HL-60 (cell line): ENCODE measurements around the gene CAST.

Experiments
- DNase-seq, 2 experiments: peaks; one replicate each; pipeline ENCODE4 v3.0.0-alpha.2; 2010 to 2020; ENCODE audit warnings: low read depth in 1 of 2, low spot score in 1 of 2
- H3K27ac ChIP-seq: fragments of 250-450 bp; sonication (Bioruptor Pico); replicated peaks from 2 replicates; pipeline ENCODE4 v1.5.1; 2020; ENCODE audit warnings: mild to moderate bottlenecking, moderate library complexity
- H3K27me3 ChIP-seq: fragments of 250-450 bp; sonication (Bioruptor Pico); 2 replicates; pipeline ENCODE4 v1.5.1; 2021; ENCODE audit warnings: mild to moderate bottlenecking, moderate library complexity; ENCODE audit not compliant: insufficient read depth, poor library complexity, severe bottlenecking
- H3K4me3 ChIP-seq: replicated peaks from 2 replicates; pipeline ENCODE4 v1.5.1; 2011; ENCODE audit warnings: mild to moderate bottlenecking, control low read depth, low read length; ENCODE audit not compliant: insufficient read depth
- GABPA ChIP-seq: IDR thresholded peaks from 2 replicates; pipeline ENCODE4 v1.6.1; 2012; ENCODE audit warnings: low read depth
- POLR2AphosphoS5 ChIP-seq: IDR thresholded peaks from 2 replicates; pipeline ENCODE4 v1.6.1; 2012; ENCODE audit warnings: low read depth
- SPI1 ChIP-seq: IDR thresholded peaks from 2 replicates; pipeline ENCODE4 v1.6.1; 2012; ENCODE audit warnings: low read depth, mild to moderate bottlenecking, borderline replicate concordance
- TF ChIP-seq, protein P1 (sequence below): IDR thresholded peaks from one replicate; pipeline ENCODE4 v1.5.1; 2011; ENCODE audit warnings: low read length, control low read depth, inconsistent platforms; ENCODE audit not compliant: insufficient read depth
- TF ChIP-seq, protein P2 (sequence below): IDR thresholded peaks from 2 replicates; pipeline ENCODE4 v1.6.1; 2012; ENCODE audit warnings: low read depth; ENCODE audit not compliant: insufficient replicate concordance

The CAST gene

DNA sequence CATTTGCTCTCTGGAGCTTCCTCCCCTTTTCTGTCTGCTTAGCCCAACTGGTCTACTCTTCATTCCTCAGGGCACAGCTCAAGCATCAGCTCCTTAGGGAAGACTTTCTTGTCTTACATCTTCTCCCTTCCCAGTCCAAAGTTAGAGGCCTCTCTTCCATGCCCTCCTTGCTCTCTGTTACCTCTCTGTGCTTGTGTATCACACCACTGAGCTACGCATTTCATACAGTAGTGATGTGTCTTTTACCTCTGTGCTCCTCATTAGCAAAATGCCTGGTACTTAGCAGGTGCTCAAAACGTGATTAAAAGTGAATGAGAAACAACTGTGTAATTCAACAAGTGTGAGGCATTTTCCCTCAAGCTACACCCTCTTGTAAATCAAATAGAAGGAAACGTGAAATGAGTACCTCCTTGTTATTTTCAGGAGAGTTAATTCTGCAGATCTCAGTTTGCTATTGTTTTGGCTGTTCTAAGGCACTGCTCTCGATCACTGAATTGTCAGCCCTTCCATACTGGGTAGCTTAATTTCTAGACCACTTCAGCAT lies 106.6 kb downstream of the CAST start:
- Histone ChIP-seq H3K27ac (no peak overlapping the region), H3K27me3 (no peaks in the 10 kb centered on the region), H3K4me3 (no peak overlapping the region)
- no peak for DNase-seq
- TF ChIP-seq SPI1 (no peak), GABPA (no peak), POLR2AphosphoS5 (no peak)
- TF ChIP-seq, protein P1, sequence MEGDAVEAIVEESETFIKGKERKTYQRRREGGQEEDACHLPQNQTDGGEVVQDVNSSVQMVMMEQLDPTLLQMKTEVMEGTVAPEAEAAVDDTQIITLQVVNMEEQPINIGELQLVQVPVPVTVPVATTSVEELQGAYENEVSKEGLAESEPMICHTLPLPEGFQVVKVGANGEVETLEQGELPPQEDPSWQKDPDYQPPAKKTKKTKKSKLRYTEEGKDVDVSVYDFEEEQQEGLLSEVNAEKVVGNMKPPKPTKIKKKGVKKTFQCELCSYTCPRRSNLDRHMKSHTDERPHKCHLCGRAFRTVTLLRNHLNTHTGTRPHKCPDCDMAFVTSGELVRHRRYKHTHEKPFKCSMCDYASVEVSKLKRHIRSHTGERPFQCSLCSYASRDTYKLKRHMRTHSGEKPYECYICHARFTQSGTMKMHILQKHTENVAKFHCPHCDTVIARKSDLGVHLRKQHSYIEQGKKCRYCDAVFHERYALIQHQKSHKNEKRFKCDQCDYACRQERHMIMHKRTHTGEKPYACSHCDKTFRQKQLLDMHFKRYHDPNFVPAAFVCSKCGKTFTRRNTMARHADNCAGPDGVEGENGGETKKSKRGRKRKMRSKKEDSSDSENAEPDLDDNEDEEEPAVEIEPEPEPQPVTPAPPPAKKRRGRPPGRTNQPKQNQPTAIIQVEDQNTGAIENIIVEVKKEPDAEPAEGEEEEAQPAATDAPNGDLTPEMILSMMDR = no peak
- TF ChIP-seq, protein P2, sequence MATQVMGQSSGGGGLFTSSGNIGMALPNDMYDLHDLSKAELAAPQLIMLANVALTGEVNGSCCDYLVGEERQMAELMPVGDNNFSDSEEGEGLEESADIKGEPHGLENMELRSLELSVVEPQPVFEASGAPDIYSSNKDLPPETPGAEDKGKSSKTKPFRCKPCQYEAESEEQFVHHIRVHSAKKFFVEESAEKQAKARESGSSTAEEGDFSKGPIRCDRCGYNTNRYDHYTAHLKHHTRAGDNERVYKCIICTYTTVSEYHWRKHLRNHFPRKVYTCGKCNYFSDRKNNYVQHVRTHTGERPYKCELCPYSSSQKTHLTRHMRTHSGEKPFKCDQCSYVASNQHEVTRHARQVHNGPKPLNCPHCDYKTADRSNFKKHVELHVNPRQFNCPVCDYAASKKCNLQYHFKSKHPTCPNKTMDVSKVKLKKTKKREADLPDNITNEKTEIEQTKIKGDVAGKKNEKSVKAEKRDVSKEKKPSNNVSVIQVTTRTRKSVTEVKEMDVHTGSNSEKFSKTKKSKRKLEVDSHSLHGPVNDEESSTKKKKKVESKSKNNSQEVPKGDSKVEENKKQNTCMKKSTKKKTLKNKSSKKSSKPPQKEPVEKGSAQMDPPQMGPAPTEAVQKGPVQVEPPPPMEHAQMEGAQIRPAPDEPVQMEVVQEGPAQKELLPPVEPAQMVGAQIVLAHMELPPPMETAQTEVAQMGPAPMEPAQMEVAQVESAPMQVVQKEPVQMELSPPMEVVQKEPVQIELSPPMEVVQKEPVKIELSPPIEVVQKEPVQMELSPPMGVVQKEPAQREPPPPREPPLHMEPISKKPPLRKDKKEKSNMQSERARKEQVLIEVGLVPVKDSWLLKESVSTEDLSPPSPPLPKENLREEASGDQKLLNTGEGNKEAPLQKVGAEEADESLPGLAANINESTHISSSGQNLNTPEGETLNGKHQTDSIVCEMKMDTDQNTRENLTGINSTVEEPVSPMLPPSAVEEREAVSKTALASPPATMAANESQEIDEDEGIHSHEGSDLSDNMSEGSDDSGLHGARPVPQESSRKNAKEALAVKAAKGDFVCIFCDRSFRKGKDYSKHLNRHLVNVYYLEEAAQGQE = no peak

DNA sequence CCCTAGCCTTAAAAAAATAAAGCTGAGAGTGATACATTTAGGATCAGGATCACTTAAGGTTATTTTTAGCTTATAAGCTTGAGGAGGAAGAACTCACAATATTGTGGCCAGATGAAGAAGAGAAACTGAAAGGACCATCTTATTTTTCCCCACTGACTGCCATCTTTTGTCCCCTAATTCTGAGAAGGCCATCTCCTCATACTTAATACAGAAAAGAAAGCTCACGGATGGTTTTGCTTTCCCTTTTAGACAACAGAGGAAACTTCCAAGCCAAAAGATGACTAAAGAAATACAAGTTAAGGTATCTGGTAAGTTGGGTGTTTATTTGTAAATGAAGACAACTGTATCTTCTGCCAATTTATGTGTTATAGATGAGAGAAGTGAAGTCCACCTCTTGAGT lies 109.2 kb downstream of the CAST start:
- no peak for TF ChIP-seq GABPA
- TF ChIP-seq, protein P2 = no peak
- TF ChIP-seq SPI1 = no peak
- TF ChIP-seq, protein P1 = no peak
- TF ChIP-seq POLR2AphosphoS5 = no peak
- Histone ChIP-seq H3K27me3 (no peaks in the 10 kb centered on the region), H3K27ac (no peak overlapping the region), H3K4me3 (no peak overlapping the region)
- no peak for DNase-seq

DNA sequence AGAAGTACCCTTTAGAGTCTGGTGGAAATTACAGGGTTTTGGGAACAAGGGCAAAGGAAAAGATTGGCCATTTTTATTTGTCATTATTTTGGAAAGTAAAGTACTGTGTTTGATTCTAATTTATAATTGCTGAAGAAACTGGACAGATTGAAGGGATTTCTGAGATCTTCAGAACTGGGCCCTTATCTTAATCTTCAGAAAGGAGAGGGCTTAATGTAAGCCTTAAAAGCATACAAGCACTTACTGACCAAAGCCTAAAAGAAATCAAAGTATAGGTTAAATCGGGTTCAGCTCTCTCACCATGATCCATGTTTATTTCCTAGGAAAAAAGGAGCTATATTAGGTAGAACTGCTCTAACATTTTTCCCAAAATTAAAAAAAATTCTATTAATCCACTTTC lies 109.9 kb downstream of the CAST start:
- DNase-seq = no peak

More for the DNA sequence above, 109.9 kb downstream of the CAST start:
- TF ChIP-seq POLR2AphosphoS5 (no peak), SPI1 (no peak), GABPA (no peak)
- TF ChIP-seq, protein P2 = no peak
- TF ChIP-seq, protein P1 = no peak
- Histone ChIP-seq H3K27me3 (no peaks in the 10 kb centered on the region), H3K4me3 (no peak overlapping the region), H3K27ac (no peak overlapping the region)
